ENCODE measurements around the gene E2F6. TPM values are rescaled to one million over a fixed set of nuclear protein-coding genes. Genes with fewer than 3 reads are reported as not detected.

Gene E2F6
- total RNA-seq, 3 donors from 2014 or later: 21.8 to 23.7 (median 23.2) TPM

DNA sequence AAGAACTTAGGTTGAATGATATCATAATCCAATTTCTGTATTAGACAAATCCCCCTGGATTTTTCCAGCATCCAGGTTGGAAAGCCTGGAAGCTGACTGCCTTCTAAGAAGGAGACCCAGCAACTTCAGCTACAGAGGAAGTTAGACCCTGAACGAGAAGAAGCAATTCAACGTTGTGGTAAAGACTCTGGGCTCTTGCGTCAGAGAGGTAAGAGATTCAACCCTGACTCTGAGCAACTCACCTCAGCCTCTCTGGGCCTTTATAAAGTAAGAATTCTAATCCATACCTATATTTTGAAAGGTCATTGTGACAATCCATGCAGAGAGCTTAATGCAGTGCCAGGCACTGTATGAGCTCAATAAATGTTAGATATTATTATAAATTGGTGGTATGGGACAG lies 9.7 kb downstream of the E2F6 start:
- H3K4me3 Mint-ChIP-seq: no peak overlapping the region
- H3K4me1 Mint-ChIP-seq (ENCODE audit: low read depth): peaks cover 22% of the 10 kb centered on the region
- no peaks in the 10 kb centered on the region for H3K27me3 Mint-ChIP-seq (ENCODE audit: low read depth)
- no peak for ATAC-seq
- H3K36me3 Mint-ChIP-seq (ENCODE audit: insufficient read depth): peaks cover 23% of the 10 kb centered on the region
- no peaks in the 10 kb centered on the region for H3K9me3 Mint-ChIP-seq
- DNase-seq: no peak

DNA sequence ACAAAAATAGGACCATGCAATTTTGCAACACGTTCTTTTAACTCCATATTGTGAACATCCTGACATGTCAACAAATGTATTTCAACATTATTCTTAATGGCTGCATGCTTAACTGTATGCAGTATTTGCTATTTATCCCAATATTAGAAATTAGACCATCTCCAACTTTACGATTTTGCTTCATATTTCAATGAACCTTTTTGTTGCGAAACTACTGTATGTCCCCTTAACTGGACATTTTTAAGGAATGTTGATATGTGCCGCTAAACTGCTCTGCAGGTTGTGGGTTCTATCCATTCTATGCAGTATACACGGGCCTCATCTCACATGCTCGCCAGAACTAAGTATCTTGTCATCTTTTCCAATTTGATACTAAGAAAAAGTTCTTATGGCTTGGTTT lies 11.1 kb downstream of the E2F6 start:
- Mint-ChIP-seq H3K36me3 (ENCODE audit: insufficient read depth) (peaks cover 28% of the 10 kb centered on the region), H3K4me3 (no peak overlapping the region), H3K27me3 (ENCODE audit: low read depth) (no peaks in the 10 kb centered on the region), H3K4me1 (ENCODE audit: low read depth) (peaks cover 17% of the 10 kb centered on the region), H3K9me3 (no peaks in the 10 kb centered on the region)
- DNase-seq (no peak), ATAC-seq (no peak)

DNA sequence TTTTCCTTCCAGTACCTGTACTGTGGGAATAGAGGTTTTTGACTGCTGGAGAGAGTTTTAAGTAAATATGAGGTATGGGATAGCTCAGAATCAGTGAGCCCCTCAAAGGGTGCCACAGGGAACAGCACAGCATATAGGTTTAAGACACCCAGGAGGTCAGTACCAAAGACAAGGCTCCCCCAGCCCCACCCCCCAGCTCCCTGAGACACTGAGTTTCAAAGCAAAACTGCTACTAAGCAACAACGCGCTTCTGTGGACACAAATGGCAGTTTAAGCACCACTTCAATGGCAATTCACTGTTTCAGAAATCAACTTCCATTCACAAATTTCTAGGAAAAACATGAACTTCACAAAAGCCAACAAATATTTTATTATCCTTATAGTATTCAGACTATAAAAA lies 15.2 kb downstream of the E2F6 start:
- no peak overlapping the region for H3K4me3 Mint-ChIP-seq
- H3K36me3 Mint-ChIP-seq (ENCODE audit: insufficient read depth): peaks cover 38% of the 10 kb centered on the region
- peaks cover 3% of the 10 kb centered on the region for H3K4me1 Mint-ChIP-seq (ENCODE audit: low read depth)
- no peaks in the 10 kb centered on the region for H3K9me3 Mint-ChIP-seq
- DNase-seq (no peak), ATAC-seq (no peak)
- no peaks in the 10 kb centered on the region for H3K27me3 Mint-ChIP-seq (ENCODE audit: low read depth)

DNA sequence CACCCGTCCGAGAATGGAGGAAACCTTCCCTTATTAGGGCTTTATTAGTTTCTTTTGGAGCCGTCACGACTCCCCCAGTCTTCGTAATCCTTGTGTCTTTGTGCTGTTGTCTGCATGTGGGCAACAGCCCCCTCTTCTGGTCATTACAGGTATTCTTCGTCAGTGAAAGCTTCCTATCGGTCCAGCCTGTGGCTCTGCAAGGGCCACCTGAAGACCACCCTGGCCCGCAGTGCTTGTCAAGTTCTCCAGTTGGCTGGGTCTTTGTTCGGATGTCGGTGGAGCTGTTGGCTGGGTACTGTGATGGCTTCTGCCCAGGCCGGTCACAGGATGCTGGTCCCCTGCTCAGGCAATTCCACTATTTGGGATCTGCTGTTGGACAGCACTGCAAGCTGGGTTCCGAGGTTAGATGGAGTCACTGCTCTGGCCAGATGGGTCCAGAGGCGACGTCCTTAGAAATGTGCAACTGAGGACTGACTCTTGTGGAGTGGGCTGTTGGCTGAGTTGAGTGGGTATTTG lies 19.2 kb downstream of the E2F6 start:
- no peaks in the 10 kb centered on the region for H3K4me1 Mint-ChIP-seq (ENCODE audit: low read depth)
- DNase-seq (peak; percentile 35), ATAC-seq (peak; percentile 56 to 65)
- peaks cover 41% of the 10 kb centered on the region for H3K36me3 Mint-ChIP-seq (ENCODE audit: insufficient read depth)
- no peak overlapping the region for H3K4me3 Mint-ChIP-seq
- peaks cover 2% of the 10 kb centered on the region for H3K9me3 Mint-ChIP-seq
- no peaks in the 10 kb centered on the region for H3K27me3 Mint-ChIP-seq (ENCODE audit: low read depth)

DNA sequence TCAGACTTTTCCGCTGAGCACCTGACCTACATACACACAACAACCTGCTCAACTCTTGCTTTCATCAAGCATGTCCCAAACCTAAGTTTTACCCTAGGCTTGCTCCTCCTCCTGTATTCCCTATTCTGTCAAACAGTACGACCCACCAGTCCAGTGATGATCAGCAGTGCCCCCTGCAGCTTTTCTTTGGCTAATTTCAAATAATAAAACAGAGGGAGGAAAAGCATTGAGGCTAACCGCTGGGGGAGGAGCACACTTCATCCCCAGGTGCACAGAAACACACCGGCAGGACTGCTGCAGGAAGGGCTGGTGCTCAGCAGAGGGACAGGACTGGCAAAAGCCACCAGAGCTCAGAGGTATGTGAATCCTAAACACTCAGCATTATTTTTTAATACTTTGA lies 21.2 kb downstream of the E2F6 start:
- H3K27me3 Mint-ChIP-seq (ENCODE audit: low read depth): no peaks in the 10 kb centered on the region
- no peak overlapping the region for H3K4me3 Mint-ChIP-seq
- no peak for ATAC-seq
- H3K4me1 Mint-ChIP-seq (ENCODE audit: low read depth): no peaks in the 10 kb centered on the region
- peaks cover 41% of the 10 kb centered on the region for H3K36me3 Mint-ChIP-seq (ENCODE audit: insufficient read depth)
- H3K9me3 Mint-ChIP-seq: peaks cover 7% of the 10 kb centered on the region
- no peak for DNase-seq

DNA sequence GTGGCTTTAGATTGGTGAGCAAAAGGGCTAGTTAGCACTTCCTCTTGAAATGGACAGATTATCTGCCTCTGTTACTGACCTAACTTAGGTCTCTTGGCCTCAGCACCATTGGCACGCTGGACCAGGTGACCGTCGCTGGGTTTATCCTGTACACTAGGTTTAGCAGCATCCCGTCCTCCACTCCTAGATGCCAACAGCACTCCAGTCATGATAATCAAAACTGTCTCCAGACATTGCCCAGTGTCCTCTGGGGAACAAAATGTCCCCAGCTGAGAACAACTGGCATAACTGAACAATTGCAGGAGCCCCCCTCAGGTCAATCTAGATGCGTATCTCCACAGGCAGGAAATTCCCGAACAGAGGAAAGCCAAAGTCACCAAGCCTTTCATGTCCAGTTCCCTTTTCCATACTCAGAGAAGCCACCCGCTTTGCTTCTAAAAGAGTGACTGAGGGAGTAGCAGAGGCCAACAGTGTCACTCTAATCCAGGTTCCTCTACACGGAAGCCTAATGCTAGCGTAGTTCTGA lies 27.3 kb downstream of the E2F6 start:
- Mint-ChIP-seq H3K4me3 (no peak overlapping the region), H3K9me3 (peaks cover 7% of the 10 kb centered on the region), H3K4me1 (ENCODE audit: low read depth) (no peaks in the 10 kb centered on the region), H3K36me3 (ENCODE audit: insufficient read depth) (peaks cover 26% of the 10 kb centered on the region), H3K27me3 (ENCODE audit: low read depth) (no peaks in the 10 kb centered on the region)
- DNase-seq (no peak), ATAC-seq (no peak)

DNA sequence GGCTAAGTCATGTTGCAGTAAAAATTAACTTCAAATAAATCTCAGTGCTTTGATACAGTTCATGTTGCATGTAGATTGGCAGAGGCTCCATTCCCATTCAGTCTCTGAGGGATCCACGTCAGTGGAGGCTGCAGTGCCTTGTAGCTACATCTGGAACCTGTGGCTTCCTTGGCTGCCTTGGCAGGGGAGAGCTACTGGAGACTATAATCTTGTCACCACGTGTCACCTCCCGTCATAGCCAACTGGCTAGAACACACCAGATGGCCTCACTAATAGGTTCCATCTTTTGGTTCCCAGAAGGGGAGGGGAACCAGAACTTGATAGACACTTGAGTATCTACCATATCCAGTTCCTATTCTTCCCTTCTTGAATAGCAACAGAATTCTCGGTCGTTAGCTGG lies 28.4 kb downstream of the E2F6 start:
- no peaks in the 10 kb centered on the region for H3K4me1 Mint-ChIP-seq (ENCODE audit: low read depth)
- no peak for DNase-seq
- H3K36me3 Mint-ChIP-seq (ENCODE audit: insufficient read depth): peaks cover 17% of the 10 kb centered on the region
- H3K9me3 Mint-ChIP-seq: peaks cover 7% of the 10 kb centered on the region
- no peaks in the 10 kb centered on the region for H3K27me3 Mint-ChIP-seq (ENCODE audit: low read depth)
- ATAC-seq: no peak
- no peak overlapping the region for H3K4me3 Mint-ChIP-seq

DNA sequence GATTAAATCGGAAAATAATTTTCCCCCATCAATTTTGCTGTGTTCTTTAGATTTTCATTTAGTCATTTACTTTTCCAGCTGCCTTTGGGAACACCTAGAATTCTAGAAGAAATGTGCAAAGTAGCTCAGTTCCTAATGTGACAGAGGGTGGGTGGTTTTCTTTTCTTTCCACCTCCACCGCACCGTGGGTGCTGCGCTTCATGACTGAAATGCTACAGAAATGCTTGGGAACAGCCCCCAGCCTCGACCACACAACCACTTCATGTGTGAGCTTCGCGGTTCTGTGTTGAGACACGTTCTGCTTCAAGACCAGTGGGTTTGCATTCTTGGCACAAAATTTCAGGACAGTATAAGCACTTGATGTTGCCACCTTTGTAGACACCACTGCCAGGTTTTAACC lies 30.9 kb downstream of the E2F6 start:
- DNase-seq (no peak), ATAC-seq (no peak)
- H3K4me1 Mint-ChIP-seq (ENCODE audit: low read depth): no peaks in the 10 kb centered on the region
- no peak overlapping the region for H3K4me3 Mint-ChIP-seq
- no peaks in the 10 kb centered on the region for H3K27me3 Mint-ChIP-seq (ENCODE audit: low read depth)
- H3K36me3 Mint-ChIP-seq (ENCODE audit: insufficient read depth): peaks cover 7% of the 10 kb centered on the region
- H3K9me3 Mint-ChIP-seq: no peaks in the 10 kb centered on the region

DNA sequence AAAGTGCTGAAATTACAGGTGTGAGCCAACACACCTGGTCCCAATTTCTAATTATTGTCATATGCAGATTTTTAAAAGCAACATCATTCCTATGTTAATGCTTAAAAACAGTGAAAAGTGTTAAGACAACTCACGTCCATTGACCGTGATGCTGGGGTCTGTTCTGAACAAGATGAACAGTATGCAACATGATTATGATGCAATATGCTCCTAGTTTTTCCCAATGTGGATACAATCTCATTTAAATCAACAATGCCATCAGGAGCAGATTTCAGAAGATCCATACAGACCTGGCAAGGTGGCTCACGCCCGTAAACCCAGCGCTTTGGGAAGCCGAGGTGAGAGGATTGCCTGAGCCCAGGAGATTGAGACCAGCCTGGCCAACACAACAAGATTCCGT lies 31.5 kb downstream of the E2F6 start:
- no peak overlapping the region for H3K4me3 Mint-ChIP-seq
- ATAC-seq (no peak), DNase-seq (no peak)
- peaks cover 7% of the 10 kb centered on the region for H3K36me3 Mint-ChIP-seq (ENCODE audit: insufficient read depth)
- no peaks in the 10 kb centered on the region for H3K27me3 Mint-ChIP-seq (ENCODE audit: low read depth)
- H3K9me3 Mint-ChIP-seq: no peaks in the 10 kb centered on the region
- no peaks in the 10 kb centered on the region for H3K4me1 Mint-ChIP-seq (ENCODE audit: low read depth)

DNA sequence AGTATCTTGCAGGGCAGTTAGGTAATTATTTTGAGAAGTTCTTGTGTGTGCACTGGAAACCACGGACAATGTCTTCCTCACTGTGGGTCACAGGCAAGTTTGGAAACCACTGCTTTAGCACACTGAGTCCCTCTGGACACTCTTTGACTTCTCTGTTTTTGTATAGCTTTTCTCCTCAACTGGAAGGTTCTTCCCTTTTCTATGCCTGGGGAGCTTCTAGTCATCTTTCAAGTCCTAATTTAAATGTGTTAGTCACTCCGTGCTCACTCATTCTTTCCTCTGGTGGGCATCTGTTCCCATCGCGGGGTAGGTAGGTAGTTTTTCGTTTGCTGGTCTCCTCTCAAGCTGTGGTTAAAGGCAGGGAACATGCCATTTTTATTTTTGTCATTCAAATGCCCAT lies 32.1 kb downstream of the E2F6 start:
- H3K27me3 Mint-ChIP-seq (ENCODE audit: low read depth): no peaks in the 10 kb centered on the region
- no peaks in the 10 kb centered on the region for H3K4me1 Mint-ChIP-seq (ENCODE audit: low read depth)
- no peaks in the 10 kb centered on the region for H3K9me3 Mint-ChIP-seq
- no peak overlapping the region for H3K4me3 Mint-ChIP-seq
- H3K36me3 Mint-ChIP-seq (ENCODE audit: insufficient read depth): peaks cover 7% of the 10 kb centered on the region
- no peak for ATAC-seq
- no peak for DNase-seq

DNA sequence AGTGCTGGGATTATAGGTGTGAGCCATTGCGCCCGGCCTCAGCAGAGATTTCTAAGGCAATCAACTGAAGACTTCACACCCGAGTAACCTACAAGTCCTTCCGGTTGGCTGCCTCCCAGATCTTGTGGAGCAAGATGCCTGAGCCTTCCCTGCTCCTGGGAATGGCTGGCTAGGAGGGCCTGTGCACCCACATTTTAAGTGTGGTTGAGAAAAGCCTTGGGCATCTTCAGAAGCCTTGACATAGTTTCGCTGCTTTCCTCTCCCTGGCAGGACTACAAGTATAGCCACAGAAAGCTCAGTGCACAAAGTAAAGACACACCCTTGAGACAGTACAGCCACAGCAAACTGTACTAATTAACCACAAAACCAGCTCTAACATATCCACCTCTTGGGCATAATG lies 35.2 kb downstream of the E2F6 start:
- DNase-seq: no peak
- no peak for ATAC-seq
- Mint-ChIP-seq H3K36me3 (ENCODE audit: insufficient read depth) (peaks cover 3% of the 10 kb centered on the region), H3K27me3 (ENCODE audit: low read depth) (no peaks in the 10 kb centered on the region), H3K9me3 (no peaks in the 10 kb centered on the region), H3K4me3 (no peak overlapping the region), H3K4me1 (ENCODE audit: low read depth) (no peaks in the 10 kb centered on the region)

DNA sequence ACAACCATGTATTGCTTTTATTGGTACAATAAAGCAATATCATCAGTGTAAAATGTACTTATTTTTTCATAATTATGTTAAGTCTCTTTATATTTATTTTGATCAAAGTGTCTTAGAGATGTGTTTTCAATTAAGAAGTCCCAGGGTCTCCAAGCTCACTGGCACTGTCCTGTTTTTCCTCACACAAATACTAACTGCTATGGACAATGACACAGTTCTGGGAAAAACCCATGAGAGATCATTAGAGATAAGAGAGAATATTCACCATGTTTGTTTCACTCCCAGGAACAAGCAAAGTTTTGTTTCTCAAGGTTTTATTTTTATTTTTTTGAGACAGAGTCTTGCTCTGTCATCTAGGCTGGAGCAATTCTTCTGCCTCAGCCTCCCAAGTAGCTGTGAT lies 38.7 kb downstream of the E2F6 start:
- H3K9me3 Mint-ChIP-seq: no peaks in the 10 kb centered on the region
- H3K36me3 Mint-ChIP-seq (ENCODE audit: insufficient read depth): no peaks in the 10 kb centered on the region
- no peaks in the 10 kb centered on the region for H3K27me3 Mint-ChIP-seq (ENCODE audit: low read depth)
- H3K4me1 Mint-ChIP-seq (ENCODE audit: low read depth): no peaks in the 10 kb centered on the region
- no peak for ATAC-seq
- H3K4me3 Mint-ChIP-seq: no peak overlapping the region
- no peak for DNase-seq

DNA sequence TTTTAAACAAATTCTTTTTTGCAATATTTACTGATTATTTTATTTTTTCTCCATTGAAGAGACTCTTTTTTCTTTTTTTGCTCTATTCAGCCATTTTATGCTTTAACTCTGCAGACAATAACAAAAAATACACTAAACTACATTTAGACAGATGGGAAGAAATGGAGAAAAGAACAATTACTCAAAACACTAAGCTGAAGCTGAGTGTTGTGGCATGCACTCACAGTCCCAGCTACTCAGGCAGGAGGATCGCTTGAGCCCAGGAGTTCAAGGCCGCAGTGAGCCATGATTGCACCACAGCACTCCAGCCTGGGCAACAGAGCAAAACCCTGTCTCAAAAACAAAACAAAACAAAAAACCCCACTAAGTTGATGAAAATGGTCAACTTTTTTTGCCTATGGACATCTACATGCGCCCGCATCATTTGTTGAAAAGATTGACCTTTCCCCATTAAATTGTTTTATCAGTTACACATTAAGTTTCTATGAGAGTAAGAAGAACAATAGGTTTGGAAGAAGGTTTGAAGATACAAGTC lies 43.0 kb downstream of the E2F6 start:
- Mint-ChIP-seq H3K27me3 (ENCODE audit: low read depth) (no peaks in the 10 kb centered on the region), H3K4me1 (ENCODE audit: low read depth) (no peaks in the 10 kb centered on the region), H3K4me3 (no peak overlapping the region), H3K36me3 (ENCODE audit: insufficient read depth) (no peaks in the 10 kb centered on the region), H3K9me3 (peaks cover 6% of the 10 kb centered on the region)
- DNase-seq (no peak), ATAC-seq (no peak)

DNA sequence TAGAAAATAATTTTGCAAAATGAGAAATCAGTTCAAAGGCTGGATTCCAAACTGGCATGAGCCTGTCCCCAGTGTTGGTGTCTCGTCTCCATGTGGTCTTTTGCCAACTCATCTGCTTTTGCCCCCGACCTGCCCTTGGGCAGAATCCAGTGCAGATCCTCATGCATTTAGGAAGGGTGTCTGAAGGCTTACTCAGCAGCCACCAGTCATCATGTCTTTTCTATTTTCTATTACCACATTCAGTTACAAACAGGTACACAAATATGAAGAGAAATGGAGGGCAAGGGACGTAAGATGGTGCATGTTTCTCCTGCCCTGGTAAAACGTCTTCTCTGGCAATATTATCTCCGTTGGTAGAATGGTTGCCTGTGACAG lies 43.5 kb downstream of the E2F6 start:
- ATAC-seq (no peak), DNase-seq (no peak)
- Mint-ChIP-seq H3K36me3 (ENCODE audit: insufficient read depth) (no peaks in the 10 kb centered on the region), H3K27me3 (ENCODE audit: low read depth) (no peaks in the 10 kb centered on the region), H3K4me3 (no peak overlapping the region), H3K9me3 (peaks cover 8% of the 10 kb centered on the region), H3K4me1 (ENCODE audit: low read depth) (no peaks in the 10 kb centered on the region)

DNA sequence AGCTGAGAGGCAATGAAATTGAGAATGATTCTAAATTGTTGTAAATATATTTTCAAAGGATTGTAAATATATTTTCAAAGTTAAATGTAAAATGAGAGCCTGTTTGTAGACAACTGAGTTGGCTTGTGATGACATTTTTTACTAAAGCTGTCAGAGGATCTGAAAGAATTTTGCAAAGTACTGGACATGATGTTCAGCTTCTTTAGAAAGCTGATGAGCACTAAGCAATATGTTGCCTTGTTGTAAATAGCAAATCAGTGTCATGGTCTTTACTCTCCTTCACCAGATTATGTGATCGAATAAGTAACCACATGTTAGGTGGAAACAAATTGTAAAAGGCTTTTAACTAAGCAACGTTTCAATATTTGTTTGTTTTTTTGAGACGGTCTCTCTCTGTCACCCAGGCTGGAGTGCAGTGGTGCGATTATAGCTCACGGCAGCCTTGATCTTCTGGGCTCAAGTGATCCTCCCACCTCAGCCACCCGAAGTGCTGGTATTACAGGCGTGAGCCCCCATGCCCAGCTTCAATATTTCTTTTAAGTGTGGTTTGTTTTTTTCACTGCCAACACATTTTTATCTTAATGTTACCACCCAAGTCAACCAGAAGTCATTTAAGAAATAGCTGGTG lies 44.0 kb downstream of the E2F6 start:
- ATAC-seq: no peak
- H3K36me3 Mint-ChIP-seq (ENCODE audit: insufficient read depth): no peaks in the 10 kb centered on the region
- H3K4me3 Mint-ChIP-seq: no peak overlapping the region
- H3K27me3 Mint-ChIP-seq (ENCODE audit: low read depth): no peaks in the 10 kb centered on the region
- H3K4me1 Mint-ChIP-seq (ENCODE audit: low read depth): no peaks in the 10 kb centered on the region
- DNase-seq: no peak
- H3K9me3 Mint-ChIP-seq: peaks cover 8% of the 10 kb centered on the region

All from activated T-cell treated with anti-CD3 and anti-CD28 coated beads, Interleukin-2, amount 50 U/mL, for 4 hours (primary cell).